T-helper 1 cell treated with Interleukin-12 subunit alpha and Interleukin-12 subunit beta and Interleukin-4 antibody, amounts not matched to agents 30 ng/mL and 1 ng/mL, for 36 hours (primary cell): Measurements from ENCODE around the gene CADPS. TPM values are rescaled to one million over a fixed set of nuclear protein-coding genes. Genes with fewer than 3 reads are reported as not detected.

Experiments used
- intact Hi-C: fragments of 100-400 bp; cut with micrococcal nuclease; formaldehyde crosslinking; loops from one replicate; pipeline ENCODE4 v1.15.1; 2024
- total RNA-seq: library from RNA; stranded (reverse); gene quantifications from 2 replicates; pipeline ENCODE4 v1.2.3, GENCODE V29; 2022

CADPS gene
- total RNA-seq, 1 donor from 2014 or later: not detected

DNA sequence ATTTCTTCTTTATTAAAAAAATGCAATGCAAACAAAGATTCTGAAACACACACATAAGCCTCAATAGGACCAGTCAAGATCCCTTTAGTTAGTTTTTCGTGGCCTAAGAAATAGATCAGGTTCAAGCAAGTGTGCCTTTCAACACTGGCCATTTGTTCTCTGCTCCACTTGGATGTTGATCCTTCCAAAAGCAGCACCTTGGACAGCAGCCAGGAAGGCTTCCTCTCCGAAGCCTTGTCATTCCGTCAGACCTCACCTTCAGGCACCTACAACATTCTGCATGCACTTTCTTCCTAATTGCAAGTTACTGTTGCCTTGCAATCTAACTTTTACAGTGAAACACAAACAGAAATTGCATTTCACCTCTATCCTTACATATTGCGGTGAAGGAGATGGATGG is 346.0 kb downstream of the CADPS start:
- intact Hi-C loops: no loop called here

DNA sequence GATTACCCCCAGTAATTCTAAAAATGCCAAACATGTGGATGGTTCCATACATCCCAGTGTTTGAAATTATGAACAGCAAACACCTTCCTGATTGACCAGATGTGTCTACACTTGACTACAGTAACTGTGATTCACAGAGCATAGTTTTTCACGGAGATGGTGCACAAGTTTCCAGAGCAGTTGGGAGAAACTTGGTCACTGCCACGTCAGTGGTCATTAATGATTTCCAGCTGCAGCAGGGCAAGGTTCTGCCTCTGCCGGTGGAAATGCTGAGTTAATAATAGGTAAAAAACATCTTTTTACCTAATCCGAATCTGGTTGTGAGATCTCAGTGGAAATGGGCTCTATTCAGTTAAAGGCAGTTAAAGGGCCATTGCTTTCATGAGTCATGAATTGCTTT is 347.7 kb downstream of the CADPS start:
- intact Hi-C loops: no loop called here

DNA sequence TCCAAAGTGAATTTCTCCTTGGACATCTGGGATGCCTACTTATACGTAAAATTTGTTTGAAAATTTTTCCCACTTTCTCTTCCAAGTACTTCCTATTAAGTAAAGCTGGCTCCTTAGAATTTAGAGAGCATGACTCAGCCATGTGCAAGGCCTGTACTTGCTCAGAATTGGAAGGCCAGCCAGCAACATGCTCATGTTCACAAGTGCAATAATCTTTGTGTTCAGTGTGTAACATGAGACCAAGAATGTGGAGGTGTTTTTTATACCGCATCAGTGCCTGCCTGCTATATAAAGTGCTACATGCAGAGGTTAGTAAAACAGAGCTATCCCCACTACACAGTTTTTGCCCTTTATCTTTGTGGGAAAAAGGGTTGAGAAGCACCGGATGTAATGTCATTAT is 349.9 kb downstream of the CADPS start:
- intact Hi-C loops: no loop called here

DNA sequence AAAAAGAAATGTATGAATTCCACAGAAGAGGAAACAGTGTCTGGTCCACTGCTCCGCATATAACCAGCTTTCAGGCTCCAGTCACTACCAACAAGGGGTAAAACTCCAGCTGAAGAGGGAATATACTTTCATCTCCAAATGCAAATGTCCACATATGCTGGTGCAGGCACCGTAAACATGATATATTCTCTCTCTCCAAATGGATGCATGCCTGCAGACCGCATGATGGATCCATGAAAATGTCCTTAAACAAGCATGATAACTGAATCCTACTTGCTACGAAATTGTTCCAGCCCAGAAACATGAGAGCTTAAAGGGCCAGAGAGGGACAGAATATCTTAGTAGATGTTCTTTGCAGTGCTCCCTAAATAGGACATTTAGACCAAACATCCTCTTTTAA is 351.5 kb downstream of the CADPS start:
- intact Hi-C loops: no loop called here

DNA sequence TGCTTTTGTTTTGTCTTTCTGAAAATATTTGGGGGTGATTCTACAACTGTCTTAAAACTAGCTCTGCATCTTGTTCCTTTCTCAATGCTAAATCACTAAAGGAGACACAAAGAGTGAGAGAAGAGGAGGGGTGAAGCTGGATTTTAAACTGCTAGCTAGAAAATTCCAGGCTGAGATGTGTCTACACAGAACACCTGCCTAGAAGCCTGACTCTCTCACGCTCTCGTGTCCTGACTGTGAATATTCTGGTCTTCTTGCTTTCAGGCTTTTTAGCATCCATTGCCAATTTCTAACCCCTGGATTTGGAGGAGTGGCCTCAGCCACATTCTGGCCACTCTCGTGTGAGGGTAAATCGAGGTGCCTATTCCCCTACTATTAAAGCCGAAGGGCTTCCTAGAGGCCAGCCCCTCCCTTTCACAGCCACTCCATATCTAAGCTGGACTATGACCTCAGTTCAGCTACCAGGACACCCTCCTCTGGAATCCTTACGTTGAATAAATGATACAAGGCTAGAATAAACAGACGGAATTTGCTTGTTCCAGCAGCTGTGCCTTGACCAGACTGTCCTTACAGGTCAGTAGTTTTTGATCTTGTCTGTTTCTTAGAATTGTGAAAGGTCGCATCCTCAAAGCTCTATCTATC is 353.6 kb downstream of the CADPS start:
- intact Hi-C loops: no loop called here

DNA sequence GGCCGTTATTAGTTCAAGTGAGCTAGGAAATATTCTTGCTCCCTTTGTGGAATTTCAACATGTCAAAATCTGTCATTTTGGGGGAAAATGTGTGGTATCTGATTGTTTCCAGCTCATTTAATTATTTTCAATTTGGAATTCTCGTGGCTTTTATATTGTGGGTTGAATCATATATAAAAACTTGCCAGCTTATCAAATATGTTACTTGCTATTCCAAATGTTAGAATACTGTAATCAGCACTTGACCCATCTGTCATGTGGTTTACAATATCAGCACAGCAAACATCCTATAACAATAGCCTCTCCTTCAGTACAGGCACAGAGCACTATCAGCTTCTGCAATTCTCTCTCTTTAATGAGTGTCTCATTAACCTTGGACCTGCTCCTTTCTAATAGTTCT is 371.7 kb downstream of the CADPS start:
- intact Hi-C loops: no loop called here

DNA sequence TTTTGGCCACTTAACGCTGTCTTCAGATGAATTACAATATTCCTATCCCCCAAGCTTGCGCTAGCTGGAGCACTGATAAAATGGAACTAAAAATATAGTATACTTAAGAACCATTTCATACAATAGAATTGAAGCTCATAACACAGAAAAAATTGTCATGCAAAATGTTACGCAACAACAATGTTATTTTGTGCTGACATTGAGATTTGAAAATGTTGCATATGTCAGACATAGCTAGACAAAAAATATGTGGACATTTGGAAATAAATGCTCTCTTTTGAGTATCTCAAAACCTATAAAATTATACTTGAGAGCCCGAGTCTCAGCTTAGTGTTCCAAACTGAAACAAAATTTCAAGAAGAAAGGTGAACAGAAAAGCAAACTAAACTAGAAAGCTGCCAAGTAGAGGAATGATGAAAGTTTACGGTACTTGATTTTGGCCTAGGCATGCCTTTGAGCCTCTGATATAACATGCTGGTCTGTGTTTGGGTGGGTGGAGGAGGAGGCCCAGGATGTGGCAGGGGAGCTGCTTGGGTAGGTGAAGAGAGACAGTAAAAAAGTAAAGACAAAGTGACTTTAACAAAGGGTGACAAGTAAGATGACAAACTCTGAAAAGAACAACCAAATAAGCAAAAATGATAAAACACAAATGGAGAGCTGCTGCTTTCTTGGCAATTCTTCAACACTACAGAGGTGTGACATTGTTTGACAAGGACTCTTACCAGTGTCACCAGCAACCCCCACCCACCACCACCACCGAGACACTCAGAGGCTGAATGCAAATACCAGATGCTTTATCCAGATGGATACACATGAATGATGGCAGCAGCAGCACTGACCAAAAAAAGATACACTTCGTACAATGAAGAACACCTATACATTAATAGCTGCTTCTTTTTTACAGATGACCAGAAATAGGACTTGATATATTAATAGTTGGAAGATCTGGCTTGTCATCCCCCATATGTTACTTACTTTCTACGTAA is 372.6 kb downstream of the CADPS start:
- intact Hi-C loops: no loop called here

DNA sequence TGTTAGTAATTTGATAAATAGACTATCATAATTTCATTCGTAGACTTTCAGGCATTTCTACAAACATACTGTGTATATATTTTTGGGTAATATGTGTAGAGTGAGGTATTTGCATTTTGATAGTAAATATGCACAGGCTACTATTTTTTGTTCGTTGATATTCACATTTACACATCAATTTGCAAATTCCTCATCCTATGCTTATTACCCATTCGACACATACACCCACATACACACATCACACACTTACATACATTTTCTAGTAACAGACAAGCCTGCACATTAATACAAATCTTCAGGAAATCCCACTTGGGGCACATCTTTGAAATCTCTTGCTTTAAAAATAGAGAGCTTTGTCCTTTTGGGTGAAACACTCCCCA is 373.9 kb downstream of the CADPS start:
- intact Hi-C loops: no loop called here

DNA sequence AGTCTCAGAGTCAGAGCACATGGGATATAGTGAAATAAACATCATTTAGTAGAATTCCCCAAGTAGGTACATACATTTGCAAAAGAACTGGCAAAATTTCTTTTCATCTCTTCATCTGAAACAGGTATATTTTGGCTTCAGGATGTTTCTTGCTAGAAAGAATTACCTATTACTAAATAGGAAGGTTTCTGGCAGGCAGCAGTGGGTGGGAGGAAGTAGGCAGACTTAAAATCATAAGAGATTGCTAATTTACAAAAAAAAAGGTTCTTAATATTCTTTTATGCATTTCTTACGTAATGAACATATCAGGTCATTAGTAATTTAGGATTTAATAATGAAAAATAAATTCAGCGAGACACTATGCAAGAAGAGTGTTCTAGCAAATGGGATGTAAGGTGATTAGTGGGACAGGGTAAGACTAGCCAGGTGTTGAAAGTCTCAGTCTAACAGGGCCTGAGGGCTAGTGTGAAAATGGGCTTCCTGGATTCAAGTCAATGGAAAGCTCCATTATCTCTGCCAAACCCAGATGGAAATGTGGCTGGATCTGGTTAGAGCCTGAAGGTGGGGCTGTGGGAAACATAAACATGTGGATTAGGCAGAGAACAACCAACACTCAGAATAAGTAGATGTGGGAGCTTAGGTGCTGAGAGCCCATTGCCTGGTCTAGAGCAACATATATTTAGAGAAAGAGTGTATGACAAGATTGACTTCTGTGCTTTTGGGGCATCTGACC is 374.5 kb downstream of the CADPS start:
- intact Hi-C loops: no loop called here

DNA sequence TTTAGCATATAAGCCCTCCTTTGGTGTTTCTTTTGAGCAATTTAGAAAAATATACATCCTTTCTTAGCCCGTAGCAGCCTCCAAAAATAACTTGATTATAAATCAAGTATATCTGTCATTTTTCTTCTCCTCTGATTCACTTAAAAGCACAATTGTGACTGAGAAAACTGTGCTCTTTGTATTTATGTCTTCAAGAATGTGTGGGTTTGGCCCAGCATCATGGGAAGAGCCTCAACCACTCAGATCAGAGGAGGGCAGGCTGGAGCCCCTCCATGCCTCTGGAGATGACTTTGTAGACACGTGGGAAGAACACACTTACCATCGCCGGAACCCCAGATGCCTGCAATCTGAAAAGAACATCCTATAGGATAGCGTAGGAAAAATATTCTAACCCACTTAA is 378.1 kb downstream of the CADPS start:
- intact Hi-C loops: no loop called here

DNA sequence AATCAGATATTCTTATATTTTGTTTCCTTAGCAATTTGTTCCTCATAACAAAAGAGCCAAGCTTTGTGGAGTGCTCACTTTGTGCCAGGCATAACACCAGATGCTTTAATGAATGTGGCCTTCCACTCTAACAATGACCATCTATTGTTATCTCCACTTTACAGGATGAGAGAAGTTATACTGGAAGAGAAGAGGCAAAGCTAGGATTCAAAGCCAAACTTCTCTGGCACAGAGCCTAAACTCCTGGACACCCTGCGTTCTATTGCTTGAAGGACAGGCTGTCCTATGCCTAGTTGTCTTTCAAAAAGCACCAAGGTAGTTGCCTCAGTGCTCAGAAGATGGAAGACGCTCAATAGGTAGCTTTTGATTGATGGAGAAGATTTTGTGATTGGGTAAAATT is 378.7 kb downstream of the CADPS start:
- intact Hi-C loops: no loop called here

DNA sequence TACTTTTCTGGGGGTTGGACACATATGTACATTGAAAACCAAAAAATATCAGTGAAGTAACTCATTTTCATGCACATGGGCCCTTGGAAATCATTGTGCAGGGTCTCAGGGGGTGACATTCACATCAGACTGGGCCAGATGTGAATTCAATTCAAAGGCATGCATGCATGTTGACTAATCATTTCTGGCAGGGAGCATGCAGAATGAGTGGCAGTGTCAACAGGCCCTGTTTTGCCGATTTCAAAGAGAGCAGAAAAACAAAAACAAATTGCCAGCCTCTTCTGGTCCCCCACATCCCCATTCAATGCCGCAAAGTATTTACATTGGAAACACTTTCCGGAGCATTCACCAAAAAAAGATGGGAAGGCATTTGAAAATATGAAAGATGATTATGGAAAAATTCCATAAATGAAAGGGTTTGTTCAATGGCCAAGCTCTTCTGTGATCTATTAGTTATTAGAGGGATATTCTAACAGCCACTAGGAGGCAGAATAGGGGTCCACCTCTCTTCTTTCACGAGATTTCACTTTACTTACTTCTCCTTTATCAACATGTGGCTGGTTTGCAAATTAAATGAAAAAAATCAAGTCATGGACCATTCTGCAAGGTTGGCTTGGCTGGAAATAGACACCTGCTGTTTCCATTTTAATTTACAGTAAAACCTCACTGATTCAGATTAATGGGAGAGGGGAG is 382.0 kb downstream of the CADPS start:
- intact Hi-C loops: no loop called here

DNA sequence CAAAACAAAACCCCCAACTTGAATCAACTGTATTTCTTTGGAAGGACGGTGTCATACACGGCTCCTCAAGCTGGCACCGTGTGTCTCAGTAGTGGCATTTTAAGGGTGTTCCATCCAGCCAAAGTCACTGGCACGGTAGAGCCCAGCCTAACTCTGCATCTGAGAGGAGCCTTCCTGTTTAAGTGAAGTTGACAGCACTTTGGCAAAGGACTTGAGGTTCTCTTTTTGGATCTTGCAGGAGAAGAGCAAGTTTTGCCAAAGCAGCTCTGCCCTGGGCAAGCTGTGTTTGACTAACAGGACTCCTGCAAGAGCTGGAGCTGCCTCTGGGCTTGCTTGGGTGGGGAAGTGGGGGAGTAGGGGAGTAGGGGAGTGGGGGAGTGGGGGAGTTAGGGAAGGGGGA is 392.3 kb downstream of the CADPS start:
- intact Hi-C loops: no loop called here

DNA sequence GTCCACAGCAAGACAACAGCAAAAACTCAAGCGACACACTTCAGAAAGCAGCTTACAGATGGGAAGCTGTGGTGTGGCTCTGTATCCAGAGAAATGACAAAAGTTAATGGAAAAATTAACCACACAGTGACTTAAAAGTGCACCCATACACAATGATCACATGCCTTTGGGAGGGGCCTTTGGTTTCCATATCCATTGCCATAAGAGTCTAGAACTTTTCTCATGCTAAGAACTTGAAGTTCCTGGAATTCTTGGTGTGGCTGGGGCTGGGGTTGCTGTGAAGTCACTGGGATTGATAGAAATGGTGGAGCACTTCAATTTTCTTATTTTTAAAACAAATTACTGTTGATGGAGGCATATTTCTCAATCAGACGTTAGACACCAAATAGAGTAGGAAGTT is 393.3 kb downstream of the CADPS start:
- intact Hi-C loops: no loop called here

DNA sequence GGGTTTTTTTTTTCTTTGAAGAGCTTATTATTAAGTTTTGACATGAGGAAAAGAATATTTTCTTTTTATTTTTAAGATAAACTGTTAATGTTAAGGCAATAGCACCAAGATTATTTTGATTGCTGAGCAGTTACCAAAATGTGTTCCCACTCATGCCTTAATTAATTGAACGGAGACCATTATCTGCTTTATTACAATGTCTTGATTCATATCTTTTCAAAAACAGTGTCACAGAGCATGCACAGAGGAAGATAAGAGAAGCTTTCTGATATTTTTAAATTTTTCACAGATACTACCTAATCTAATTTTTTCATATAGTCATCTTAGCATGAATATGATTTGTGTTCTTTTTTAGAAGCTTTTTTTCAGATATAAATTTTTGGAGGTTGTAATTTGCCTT is 395.2 kb downstream of the CADPS start:
- intact Hi-C loops: no loop called here

DNA sequence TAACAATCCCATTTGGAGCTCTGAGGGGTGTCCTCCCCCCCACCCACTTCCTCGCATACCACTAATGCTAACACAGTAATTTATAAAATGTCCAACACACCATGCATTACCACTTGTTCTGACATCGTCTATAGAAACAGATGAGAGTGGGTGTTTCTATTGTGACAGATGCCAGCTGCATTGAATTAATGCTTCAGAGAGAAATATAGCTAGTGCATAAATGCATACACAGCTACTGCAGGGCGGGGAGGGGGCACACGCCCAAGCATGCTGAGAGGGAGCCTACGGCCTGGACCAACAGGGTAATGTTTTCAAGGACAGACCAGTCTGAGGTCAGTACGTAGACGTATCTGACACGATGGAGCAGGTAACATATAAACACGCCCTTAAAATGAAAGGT is 395.9 kb downstream of the CADPS start:
- intact Hi-C loops: no loop called here

DNA sequence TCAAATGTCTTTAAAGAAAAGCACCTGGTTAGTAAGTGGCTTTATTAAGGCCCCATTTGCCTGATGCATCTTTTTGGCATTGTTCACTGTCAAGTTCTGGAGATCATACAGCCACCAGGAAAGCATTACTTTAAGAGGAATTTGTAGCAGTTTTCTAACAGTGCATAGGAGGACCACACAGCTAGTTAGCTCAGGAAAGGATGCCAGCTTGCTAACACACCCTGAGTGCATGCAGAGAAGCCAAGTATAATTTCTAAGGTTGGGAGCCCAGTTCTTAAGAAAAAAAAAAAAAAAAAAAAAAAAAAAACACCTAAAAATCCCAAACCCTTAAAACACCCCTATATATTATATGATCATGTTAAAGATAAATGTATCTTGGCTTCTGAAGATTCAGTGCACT is 399.9 kb downstream of the CADPS start:
- intact Hi-C loops: no loop called here

DNA sequence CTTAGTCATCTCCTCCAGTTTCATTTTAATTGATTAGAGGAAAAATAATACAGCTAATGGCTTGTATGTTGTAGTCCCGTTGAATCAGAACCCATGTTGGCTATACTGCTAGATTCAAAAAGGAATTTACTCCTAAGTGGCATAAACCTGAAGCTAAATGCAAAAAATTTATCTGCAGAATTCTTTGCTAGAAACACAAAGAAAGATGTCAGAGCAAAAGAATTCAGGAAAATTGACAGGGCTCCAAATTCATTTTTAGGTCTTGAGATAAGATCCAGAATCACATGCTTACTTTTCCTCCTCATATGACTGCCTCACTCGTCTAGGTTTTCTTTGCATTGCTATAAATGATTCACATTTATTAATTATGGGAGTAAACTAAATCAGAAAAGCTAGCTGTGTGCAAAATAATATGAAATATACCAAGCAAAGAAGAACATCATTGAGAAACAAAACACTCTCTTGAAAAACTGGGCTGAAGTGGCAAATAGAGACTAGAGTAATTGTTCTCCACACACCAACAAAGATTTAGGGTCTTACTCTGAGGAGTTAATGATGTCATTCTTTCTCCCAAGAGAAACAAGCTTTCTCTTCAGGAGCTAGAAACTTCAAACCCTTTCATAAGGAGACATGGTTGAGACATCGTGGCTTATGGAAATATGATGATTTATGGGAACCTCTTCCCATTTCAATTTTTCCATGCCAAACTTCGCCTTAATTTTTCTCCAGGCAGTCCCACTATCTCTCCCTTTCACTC is 407.1 kb downstream of the CADPS start:
- intact Hi-C loops: no loop called here

DNA sequence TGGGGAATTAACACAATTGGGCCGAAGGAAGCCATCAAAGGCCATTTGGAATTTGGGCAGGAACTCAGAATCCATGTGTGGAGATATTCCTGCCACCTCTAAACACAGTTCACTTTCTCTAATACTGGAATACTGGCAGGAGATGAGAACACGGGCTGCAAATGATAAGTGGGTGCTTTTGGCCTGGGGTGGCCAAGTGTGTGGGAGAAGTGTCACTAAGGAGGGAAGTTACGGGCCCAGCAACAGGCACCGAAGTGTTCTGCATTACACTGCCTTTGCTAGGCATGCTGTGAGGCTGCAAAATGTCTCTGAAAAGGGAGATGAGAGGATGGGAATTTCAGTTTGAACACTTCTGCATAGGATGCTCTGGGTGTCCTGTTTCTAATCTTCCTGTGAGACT is 412.4 kb downstream of the CADPS start:
- intact Hi-C loops: no loop called here

DNA sequence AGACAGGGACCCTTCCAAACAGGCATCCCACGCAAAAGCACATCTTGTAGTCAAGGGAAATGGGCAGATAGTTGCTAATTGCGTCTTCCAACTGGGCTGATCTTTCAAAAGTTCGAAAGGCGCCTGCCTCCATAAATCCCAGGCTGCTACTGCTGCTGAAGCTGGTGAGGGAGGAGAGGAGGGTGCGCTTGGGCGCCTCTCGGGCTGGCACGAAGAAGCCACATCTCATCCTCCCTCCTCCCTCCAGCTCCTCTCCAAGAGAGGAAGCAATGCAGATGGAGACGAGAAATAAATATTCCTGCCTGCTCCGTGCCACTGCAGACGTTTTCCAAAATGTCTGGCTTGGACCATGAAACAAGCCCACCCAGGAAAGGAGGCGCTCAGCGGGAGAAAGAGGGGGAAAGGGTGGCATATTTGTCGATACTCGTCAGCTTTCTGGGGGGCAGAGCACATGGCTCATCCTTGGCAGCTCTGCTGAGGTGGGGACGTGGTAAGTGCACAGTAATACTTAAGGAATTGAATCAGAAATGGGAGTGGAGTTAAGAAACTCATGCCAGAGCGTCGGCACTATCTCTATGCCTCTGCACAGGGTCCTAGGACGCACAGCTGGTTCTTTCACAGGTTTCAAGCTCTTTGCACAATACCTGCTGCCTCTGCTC is 413.0 kb downstream of the CADPS start:
- intact Hi-C loops: no loop called here
